Neural crest cell (in vitro differentiated cells): ENCODE results near the gene TCEANC. TPM values are rescaled to one million over a fixed set of nuclear protein-coding genes. Genes with fewer than 3 reads are reported as not detected.
A peak's percentile ranks its signal among the peaks of the same experiment; 100 is the strongest.

Experiments
- DNase-seq: peaks from one replicate; pipeline ENCODE4 v3.0.0; 2021; ENCODE audit warnings: low read depth, mixed read lengths, low spot score
- H3K27ac Mint-ChIP-seq: one replicate; pipeline ENCODE4 v1.8.0; 2021; ENCODE audit warnings: mild to moderate bottlenecking, mixed read lengths; ENCODE audit not compliant: unreplicated experiment
- H3K27me3 Mint-ChIP-seq: 2 replicates; pipeline ENCODE4 v1.8.0; 2021; ENCODE audit warnings: low read depth, mild to moderate bottlenecking, mixed read lengths
- H3K36me3 Mint-ChIP-seq: 2 replicates; pipeline ENCODE4 v1.8.0; 2021; ENCODE audit warnings: low read depth, mild to moderate bottlenecking, mixed read lengths
- H3K4me1 Mint-ChIP-seq: 2 replicates; pipeline ENCODE4 v1.8.0; 2021; ENCODE audit warnings: mixed read lengths
- H3K4me3 Mint-ChIP-seq: one replicate; pipeline ENCODE4 v1.8.0; 2021; ENCODE audit warnings: mild to moderate bottlenecking, mixed read lengths
- H3K9me3 Mint-ChIP-seq: 2 replicates; pipeline ENCODE4 v1.8.0; 2021; ENCODE audit warnings: mixed read lengths
- CTCF ChIP-seq: fragments of 200-600 bp; sonication (generic); conservative IDR thresholded peaks from 2 replicates; pipeline ENCODE4 v1.5.0; 2021; ENCODE audit warnings: antibody characterized with exemption, mild to moderate bottlenecking
- total RNA-seq: library from RNA; stranded (reverse); gene quantifications from 2 replicates; pipeline ENCODE4 v1.2.1, GENCODE V29; 2021

The TCEANC gene
- total RNA-seq, 1 donor from 2014 or later: 4.6 TPM

- Mint-ChIP-seq H3K9me3 (peaks cover 3% of the 10 kb centered on the region), H3K4me1 (peaks cover 6% of the 10 kb centered on the region), H3K27ac (no peak overlapping the region), H3K36me3 (peaks cover 8% of the 10 kb centered on the region), H3K27me3 (no peaks in the 10 kb centered on the region), H3K4me3 (no peak overlapping the region)
- no peak for DNase-seq
- TF ChIP-seq CTCF: no peak
Measured at GRCh38 chrX:13684361-13684760, 31.4 kb downstream of the TCEANC start.

- Mint-ChIP-seq H3K27ac (no peak overlapping the region), H3K27me3 (no peaks in the 10 kb centered on the region), H3K36me3 (peaks cover 6% of the 10 kb centered on the region), H3K4me3 (no peak overlapping the region), H3K9me3 (peaks cover 1% of the 10 kb centered on the region), H3K4me1 (peaks cover 12% of the 10 kb centered on the region)
- DNase-seq: no peak
- no peak for TF ChIP-seq CTCF
Measured at GRCh38 chrX:13685126-13685763, 32.3 kb downstream of the TCEANC start.

GRCh38 chrX:13687203-13687602 is 34.3 kb downstream of the TCEANC start:
- TF ChIP-seq CTCF: no peak
- Mint-ChIP-seq H3K4me3 (no peak overlapping the region), H3K27ac (no peak overlapping the region), H3K27me3 (no peaks in the 10 kb centered on the region), H3K9me3 (no peaks in the 10 kb centered on the region), H3K4me1 (peaks cover 18% of the 10 kb centered on the region), H3K36me3 (peaks cover 2% of the 10 kb centered on the region)
- no peak for DNase-seq

GRCh38 chrX:13688384-13688957 is 35.5 kb downstream of the TCEANC start:
- Mint-ChIP-seq H3K4me3 (peak overlapping the region; percentile 94), H3K4me1 (peaks cover 30% of the 10 kb centered on the region), H3K9me3 (no peaks in the 10 kb centered on the region), H3K27ac (peak overlapping the region; percentile 36), H3K36me3 (peaks cover 2% of the 10 kb centered on the region), H3K27me3 (no peaks in the 10 kb centered on the region)
- TF ChIP-seq CTCF: no peak
- DNase-seq: no peak

GRCh38 chrX:13688958-13689740 is 36.2 kb downstream of the TCEANC start, which contains the start of gene RAB9A:
Gene RAB9A (plus strand): TSS chrX:13689128. CDS start chrX:13708747, 19,619 bp downstream.
- Mint-ChIP-seq H3K36me3 (peaks cover 2% of the 10 kb centered on the region), H3K27me3 (no peaks in the 10 kb centered on the region), H3K4me1 (peaks cover 35% of the 10 kb centered on the region), H3K4me3 (peak within 1 kb of the TSS; percentile 94), H3K27ac (peak within 1 kb of the TSS; percentile 79), H3K9me3 (no peaks in the 10 kb centered on the region)
- DNase-seq: peak; percentile 79
- no peak for TF ChIP-seq CTCF
